HFFc6 (cell line): ENCODE results near the gene PSMB3. TPM values are rescaled to one million over a fixed set of nuclear protein-coding genes. Genes with fewer than 3 reads are reported as not detected.
A peak's percentile ranks its signal among the peaks of the same experiment; 100 is the strongest.

ENCODE experiments used
- DNase-seq: peaks from one replicate; pipeline ENCODE4 v3.0.0-alpha.2; 2018
- H3K27ac Mint-ChIP-seq: 2 replicates; pipeline ENCODE4 v1.8.0; 2020; ENCODE audit warnings: mild to moderate bottlenecking, mixed read lengths
- H3K27me3 Mint-ChIP-seq: 2 replicates; pipeline ENCODE4 v1.8.0; 2021; ENCODE audit warnings: mild to moderate bottlenecking, moderate library complexity, mixed read lengths; ENCODE audit not compliant: insufficient read depth
- H3K36me3 Mint-ChIP-seq: 2 replicates; pipeline ENCODE4 v1.8.0; 2021; ENCODE audit warnings: low read depth, mixed read lengths
- H3K4me1 Mint-ChIP-seq: 2 replicates; pipeline ENCODE4 v1.8.0; 2020; ENCODE audit warnings: low read depth, mixed read lengths
- H3K4me3 Mint-ChIP-seq: 2 replicates; pipeline ENCODE4 v1.8.0; 2020; ENCODE audit warnings: mild to moderate bottlenecking, moderate library complexity, mixed read lengths
- H3K9me3 Mint-ChIP-seq: 2 replicates; pipeline ENCODE4 v1.8.0; 2020; ENCODE audit warnings: mild to moderate bottlenecking, mixed read lengths
- CTCF ChIP-seq: fragments of 200-600 bp; sonication (generic); IDR thresholded peaks from 2 replicates; pipeline ENCODE4 v1.5.0; 2021; ENCODE audit warnings: antibody characterized with exemption, mild to moderate bottlenecking
- total RNA-seq, 6 experiments: library from RNA; stranded (reverse); fragmentation: NEBNext Ultra II Directional; extraction: Animal tissue kit (Norgen Biotek cat#: 25700); gene quantifications; 2 replicates in 1 of 6; 3 replicates in 5 of 6; pipeline ENCODE4 v1.2.3, GENCODE V29; 2021

The PSMB3 gene
- total RNA-seq, 6 experiments from 2014 or later: 232 to 273 (median 253) TPM

GRCh38 chr17:38748149-38748891, 4.2 kb upstream of the PSMB3 start, which contains the start of gene PCGF2:
PCGF2 (minus strand) TSS chr17:38748336; CDS start chr17:38740402, 7,934 bp downstream.
- peak within 1 kb of the TSS; percentile 96 for H3K4me3 Mint-ChIP-seq
- peaks cover 55% of the 10 kb centered on the region for H3K4me1 Mint-ChIP-seq
- TF ChIP-seq CTCF: no peak
- H3K27me3 Mint-ChIP-seq: peaks cover 5% of the 10 kb centered on the region
- H3K9me3 Mint-ChIP-seq: no peaks in the 10 kb centered on the region
- peak; percentile 68 for DNase-seq
- peak within 1 kb of the TSS; percentile 65; the same call in 1 of the 2 replicates for H3K27ac Mint-ChIP-seq
- peaks cover 9% of the 10 kb centered on the region for H3K36me3 Mint-ChIP-seq

- no peak overlapping the region for H3K27ac Mint-ChIP-seq
- TF ChIP-seq CTCF: no peak; the same call in 1 of the 2 replicates
- H3K27me3 Mint-ChIP-seq: peaks cover 5% of the 10 kb centered on the region
- H3K4me3 Mint-ChIP-seq: peak overlapping the region; percentile 96
- no peaks in the 10 kb centered on the region for H3K9me3 Mint-ChIP-seq
- peaks cover 13% of the 10 kb centered on the region for H3K36me3 Mint-ChIP-seq
- H3K4me1 Mint-ChIP-seq: peaks cover 55% of the 10 kb centered on the region
- DNase-seq: no peak
These were observed 3.7 kb upstream of the PSMB3 start for GRCh38 chr17:38748892-38749222.

- Mint-ChIP-seq H3K4me1 (peaks cover 51% of the 10 kb centered on the region), H3K4me3 (peak overlapping the region; percentile 95), H3K9me3 (no peaks in the 10 kb centered on the region), H3K27ac (peak overlapping the region; percentile 53), H3K27me3 (peaks cover 5% of the 10 kb centered on the region), H3K36me3 (peaks cover 13% of the 10 kb centered on the region)
- TF ChIP-seq CTCF: no peak; the same call in 1 of the 2 replicates
- DNase-seq: peak; percentile 49
These were observed 3.1 kb upstream of the PSMB3 start for GRCh38 chr17:38749223-38750043.

- H3K27ac Mint-ChIP-seq: peak overlapping the region; percentile 53
- peak overlapping the region; percentile 95 for H3K4me3 Mint-ChIP-seq
- TF ChIP-seq CTCF: no peak
- no peaks in the 10 kb centered on the region for H3K9me3 Mint-ChIP-seq
- H3K27me3 Mint-ChIP-seq: peaks cover 5% of the 10 kb centered on the region
- peaks cover 47% of the 10 kb centered on the region for H3K4me1 Mint-ChIP-seq
- peaks cover 10% of the 10 kb centered on the region for H3K36me3 Mint-ChIP-seq
- no peak for DNase-seq
These were observed 2.6 kb upstream of the PSMB3 start for GRCh38 chr17:38750044-38750311.

- TF ChIP-seq CTCF: no peak
- H3K27me3 Mint-ChIP-seq: peaks cover 5% of the 10 kb centered on the region
- H3K27ac Mint-ChIP-seq: peak overlapping the region; percentile 90
- DNase-seq: no peak
- H3K4me1 Mint-ChIP-seq: peaks cover 44% of the 10 kb centered on the region
- H3K36me3 Mint-ChIP-seq: peaks cover 10% of the 10 kb centered on the region
- H3K9me3 Mint-ChIP-seq: no peaks in the 10 kb centered on the region
- H3K4me3 Mint-ChIP-seq: peak overlapping the region; percentile 95
These were observed 2.0 kb upstream of the PSMB3 start for GRCh38 chr17:38750312-38751121.
